ENCODE data around the gene LRP1B. TPM values are rescaled to one million over a fixed set of nuclear protein-coding genes. Genes with fewer than 3 reads are reported as not detected.

LRP1B gene
- total RNA-seq, 1 experiment from 2014 or later, result 0.21 TPM

DNA sequence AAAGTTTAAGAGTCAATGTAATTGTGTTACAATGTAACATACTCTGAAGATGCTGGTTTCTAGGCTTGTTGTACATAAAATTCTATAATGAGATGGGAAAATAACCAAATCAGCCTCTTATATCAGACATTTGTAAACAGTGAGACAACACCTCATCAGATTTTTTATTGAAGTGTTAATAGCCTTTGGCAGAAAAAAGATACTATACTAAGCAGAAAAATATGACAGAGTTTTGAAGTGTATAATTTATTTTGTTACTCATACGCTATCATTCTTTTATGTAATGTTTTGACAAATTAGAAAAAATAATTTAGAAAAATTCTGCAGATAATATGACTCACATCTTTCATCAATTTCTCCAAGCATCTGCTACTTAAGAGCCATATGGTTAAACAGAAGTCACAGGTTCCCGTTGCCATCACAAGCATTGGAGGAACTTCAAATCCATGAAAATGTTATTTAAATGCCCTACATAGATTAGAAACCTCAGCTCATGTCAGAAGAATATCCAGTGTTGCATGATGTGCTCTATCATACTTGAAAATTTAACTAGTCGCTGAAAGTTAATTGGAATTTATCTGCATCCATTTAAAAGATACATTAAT is 535.4 kb downstream of the LRP1B start:
- TF ChIP-seq, protein P1, sequence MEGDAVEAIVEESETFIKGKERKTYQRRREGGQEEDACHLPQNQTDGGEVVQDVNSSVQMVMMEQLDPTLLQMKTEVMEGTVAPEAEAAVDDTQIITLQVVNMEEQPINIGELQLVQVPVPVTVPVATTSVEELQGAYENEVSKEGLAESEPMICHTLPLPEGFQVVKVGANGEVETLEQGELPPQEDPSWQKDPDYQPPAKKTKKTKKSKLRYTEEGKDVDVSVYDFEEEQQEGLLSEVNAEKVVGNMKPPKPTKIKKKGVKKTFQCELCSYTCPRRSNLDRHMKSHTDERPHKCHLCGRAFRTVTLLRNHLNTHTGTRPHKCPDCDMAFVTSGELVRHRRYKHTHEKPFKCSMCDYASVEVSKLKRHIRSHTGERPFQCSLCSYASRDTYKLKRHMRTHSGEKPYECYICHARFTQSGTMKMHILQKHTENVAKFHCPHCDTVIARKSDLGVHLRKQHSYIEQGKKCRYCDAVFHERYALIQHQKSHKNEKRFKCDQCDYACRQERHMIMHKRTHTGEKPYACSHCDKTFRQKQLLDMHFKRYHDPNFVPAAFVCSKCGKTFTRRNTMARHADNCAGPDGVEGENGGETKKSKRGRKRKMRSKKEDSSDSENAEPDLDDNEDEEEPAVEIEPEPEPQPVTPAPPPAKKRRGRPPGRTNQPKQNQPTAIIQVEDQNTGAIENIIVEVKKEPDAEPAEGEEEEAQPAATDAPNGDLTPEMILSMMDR (IDR thresholded peaks at IDR 0.05; ENCODE audit: unreplicated experiment), result no peak
- CTCF ChIA-PET, result no interaction called here
- Mint-ChIP-seq H3K27me3 (ENCODE audit: unreplicated experiment) (no peaks in the 10 kb centered on the region), H3K27ac (ENCODE audit: unreplicated experiment) (no peak overlapping the region), H3K4me3 (ENCODE audit: low read depth, unreplicated experiment) (no peak overlapping the region), H3K9me3 (ENCODE audit: low read depth, unreplicated experiment) (peaks cover 3% of the 10 kb centered on the region), H3K36me3 (ENCODE audit: insufficient read depth, unreplicated experiment) (no peaks in the 10 kb centered on the region), H3K4me1 (ENCODE audit: low read depth, unreplicated experiment) (no peaks in the 10 kb centered on the region)
- DNase-seq, result no peak
- intact Hi-C loops (cut with micrococcal nuclease; ENCODE audit: unreplicated experiment), result no loop called here
- BruUV-seq (replicated peaks), result no TSS peak

DNA sequence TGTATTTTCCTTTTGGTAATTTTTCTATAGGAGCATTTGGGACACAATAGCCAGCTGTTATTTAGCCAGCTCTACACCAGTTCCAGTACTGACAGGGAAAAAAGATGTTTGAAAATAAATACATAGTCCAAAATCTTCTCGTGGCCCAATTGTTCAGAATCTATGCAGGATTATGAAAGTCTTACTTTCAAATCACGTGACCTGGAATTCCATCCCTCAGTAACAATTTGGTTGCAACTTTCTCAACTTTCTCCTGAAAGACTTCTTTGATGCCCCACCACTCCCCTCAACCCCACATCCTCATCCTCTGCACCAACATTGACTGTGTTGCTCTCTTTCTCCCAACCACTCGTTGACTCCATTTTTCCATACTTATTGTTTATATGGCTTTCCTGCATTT is 539.0 kb downstream of the LRP1B start:
- TF ChIP-seq, protein P1 (IDR thresholded peaks at IDR 0.05; ENCODE audit: unreplicated experiment), result no peak
- no peak overlapping the region for H3K4me3 Mint-ChIP-seq (ENCODE audit: low read depth, unreplicated experiment)
- no peaks in the 10 kb centered on the region for H3K27me3 Mint-ChIP-seq (ENCODE audit: unreplicated experiment)
- H3K4me1 Mint-ChIP-seq (ENCODE audit: low read depth, unreplicated experiment), result no peaks in the 10 kb centered on the region
- no peak overlapping the region for H3K27ac Mint-ChIP-seq (ENCODE audit: unreplicated experiment)
- peaks cover 3% of the 10 kb centered on the region for H3K9me3 Mint-ChIP-seq (ENCODE audit: low read depth, unreplicated experiment)
- DNase-seq, result no peak
- intact Hi-C loops (cut with micrococcal nuclease; ENCODE audit: unreplicated experiment), result no loop called here
- H3K36me3 Mint-ChIP-seq (ENCODE audit: insufficient read depth, unreplicated experiment), result no peaks in the 10 kb centered on the region
- CTCF ChIA-PET, result no interaction called here
- BruUV-seq (replicated peaks), result no TSS peak

DNA sequence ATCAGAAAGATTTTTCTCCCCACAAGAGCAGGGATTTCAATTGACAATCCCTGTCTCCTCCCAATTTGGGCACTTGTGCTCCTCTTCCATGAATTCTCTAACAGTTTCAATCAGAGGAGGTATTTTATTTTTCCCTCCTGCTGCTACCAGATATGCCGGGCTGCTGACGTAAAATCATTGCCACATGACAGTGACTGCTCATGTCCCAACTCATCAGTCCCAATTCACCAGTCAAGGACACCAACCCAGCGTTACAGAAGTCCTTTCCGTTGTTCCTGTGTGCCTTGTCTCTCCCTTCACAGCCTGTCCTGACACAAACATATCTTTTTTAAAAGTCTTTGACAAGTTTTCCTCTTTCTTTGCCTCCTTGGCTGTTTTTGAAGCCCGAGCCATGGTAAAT is 540.2 kb downstream of the LRP1B start:
- H3K4me3 Mint-ChIP-seq (ENCODE audit: low read depth, unreplicated experiment), result no peak overlapping the region
- no peaks in the 10 kb centered on the region for H3K4me1 Mint-ChIP-seq (ENCODE audit: low read depth, unreplicated experiment)
- H3K36me3 Mint-ChIP-seq (ENCODE audit: insufficient read depth, unreplicated experiment), result no peaks in the 10 kb centered on the region
- H3K9me3 Mint-ChIP-seq (ENCODE audit: low read depth, unreplicated experiment), result peaks cover 3% of the 10 kb centered on the region
- no peak for DNase-seq
- CTCF ChIA-PET, result interaction anchor here (0.7 kb wide), 2 partner anchors 516 to 532 kb away, joined by 3 to 4 read pairs; no protein-coding TSS in a partner anchor
- no peak overlapping the region for H3K27ac Mint-ChIP-seq (ENCODE audit: unreplicated experiment)
- H3K27me3 Mint-ChIP-seq (ENCODE audit: unreplicated experiment), result no peaks in the 10 kb centered on the region
- intact Hi-C loops (cut with micrococcal nuclease; ENCODE audit: unreplicated experiment), result no loop called here
- TF ChIP-seq, protein P1 (IDR thresholded peaks at IDR 0.05; ENCODE audit: unreplicated experiment), result no peak
- BruUV-seq (replicated peaks), result no TSS peak

DNA sequence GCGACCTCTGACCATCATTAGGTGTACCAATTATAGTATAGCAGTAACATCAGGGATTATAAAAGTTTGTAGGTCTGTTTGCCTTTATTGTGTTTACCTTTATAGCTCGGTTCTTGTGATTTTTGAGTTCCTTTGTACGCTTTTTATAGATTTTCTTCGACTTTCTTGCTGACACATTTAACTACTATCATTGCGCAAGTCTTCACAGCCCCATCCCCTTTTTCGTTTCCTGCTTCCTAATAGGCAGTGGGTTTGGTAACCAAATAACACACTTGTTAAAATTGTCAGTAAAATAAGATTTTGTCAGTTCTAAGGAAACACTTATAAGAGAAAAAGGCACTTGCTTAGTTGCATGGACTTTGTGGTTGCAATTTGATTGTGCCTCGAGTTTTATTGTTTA is 541.5 kb downstream of the LRP1B start:
- Mint-ChIP-seq H3K4me1 (ENCODE audit: low read depth, unreplicated experiment) (no peaks in the 10 kb centered on the region), H3K9me3 (ENCODE audit: low read depth, unreplicated experiment) (peaks cover 3% of the 10 kb centered on the region), H3K4me3 (ENCODE audit: low read depth, unreplicated experiment) (no peak overlapping the region), H3K36me3 (ENCODE audit: insufficient read depth, unreplicated experiment) (no peaks in the 10 kb centered on the region), H3K27ac (ENCODE audit: unreplicated experiment) (no peak overlapping the region), H3K27me3 (ENCODE audit: unreplicated experiment) (no peaks in the 10 kb centered on the region)
- no TSS peak for BruUV-seq (replicated peaks)
- DNase-seq, result no peak
- TF ChIP-seq, protein P1 (IDR thresholded peaks at IDR 0.05; ENCODE audit: unreplicated experiment), result no peak
- intact Hi-C loops (cut with micrococcal nuclease; ENCODE audit: unreplicated experiment), result no loop called here
- CTCF ChIA-PET, result no interaction called here
